Hematopoietic multipotent progenitor cell treated with erythropoietin and hydrocortisone succinate and interleukin-3 and kit ligand, for 15 days (in vitro differentiated cells): Measurements from ENCODE around the gene SOWAHA.

Experiments
- DNase-seq: peaks from one replicate; pipeline ENCODE4 v3.0.0-alpha.2; 2015; ENCODE audit warnings: low spot score

Gene SOWAHA

GRCh38 chr5:132807163-132807838 is 5.8 kb upstream of the SOWAHA start:
- no peak for DNase-seq

GRCh38 chr5:132808448-132808847 is 4.7 kb upstream of the SOWAHA start:
- DNase-seq, result no peak

GRCh38 chr5:132808866-132809265 is 4.2 kb upstream of the SOWAHA start:
- DNase-seq, result no peak

- DNase-seq, result no peak
Observed at GRCh38 chr5:132810605-132811004, 2.5 kb upstream of the SOWAHA start.

- no peak for DNase-seq
Observed at GRCh38 chr5:132812123-132812765, 858 bp upstream of the SOWAHA start.

- DNase-seq, result no peak
Observed at GRCh38 chr5:132813599-132814502, 749 bp downstream of the SOWAHA start.

GRCh38 chr5:132814503-132815294 is 1.6 kb downstream of the SOWAHA start:
- no peak for DNase-seq

- no peak for DNase-seq
Observed at GRCh38 chr5:132815454-132815853, 2.4 kb downstream of the SOWAHA start.

GRCh38 chr5:132816083-132816482 is 3.0 kb downstream of the SOWAHA start:
- no peak for DNase-seq

- no peak for DNase-seq
Observed at GRCh38 chr5:132816554-132816953, 3.5 kb downstream of the SOWAHA start.

- DNase-seq, result no peak
Observed at GRCh38 chr5:132817011-132817410, 3.9 kb downstream of the SOWAHA start.

GRCh38 chr5:132819468-132819867 is 6.4 kb downstream of the SOWAHA start:
- no peak for DNase-seq

- DNase-seq, result peak; percentile 86
Observed at GRCh38 chr5:132820162-132820754, 7.2 kb downstream of the SOWAHA start.

- DNase-seq, result no peak
Observed at GRCh38 chr5:132821350-132821749, 8.2 kb downstream of the SOWAHA start.

- DNase-seq, result no peak
Observed at GRCh38 chr5:132821791-132822190, 8.7 kb downstream of the SOWAHA start.

- no peak for DNase-seq
Observed at GRCh38 chr5:132822650-132823480, 9.8 kb downstream of the SOWAHA start.

- DNase-seq, result no peak
Observed at GRCh38 chr5:132823481-132824050, 10.5 kb downstream of the SOWAHA start.

GRCh38 chr5:132824426-132824825 is 11.3 kb downstream of the SOWAHA start:
- DNase-seq, result no peak

- DNase-seq, result no peak
Observed at GRCh38 chr5:132825033-132825833, 12.1 kb downstream of the SOWAHA start.
